SU-DHL-6 (cell line): ENCODE results near the gene VENTX.
A peak's percentile ranks its signal among the peaks of the same experiment; 100 is the strongest.

Experiments
- H2AFZ ChIP-seq: fragments of 200-600 bp; sonication (generic); 2 replicates; pipeline ENCODE4 v1.6.1; 2014; ENCODE audit warnings: low read depth, mild to moderate bottlenecking, moderate library complexity, mixed read lengths, antibody characterized with exemption, low read length; ENCODE audit not compliant: severe bottlenecking
- H3F3A ChIP-seq: fragments of 200-600 bp; shearing (Covaris generic); 2 replicates; pipeline ENCODE4 v1.6.0; 2016; ENCODE audit warnings: antibody characterized with exemption, mild to moderate bottlenecking; ENCODE audit not compliant: insufficient read depth
- H3K27ac ChIP-seq: fragments of 200-600 bp; sonication (generic); 2 replicates; pipeline ENCODE4 v1.5.1; 2016; ENCODE audit warnings: low read depth, mild to moderate bottlenecking, low read length, moderate library complexity, mixed read lengths
- H3K27me3 ChIP-seq: fragments of 200-600 bp; sonication (generic), shearing (Covaris generic); 2 replicates; pipeline ENCODE4 v1.6.0; 2014; ENCODE audit warnings: mild to moderate bottlenecking, low read length
- H3K36me3 ChIP-seq: fragments of 200-600 bp; sonication (generic); 2 replicates; pipeline ENCODE4 v1.6.1; 2014; ENCODE audit warnings: mild to moderate bottlenecking, low read length, mixed read lengths
- H3K4me2 ChIP-seq: fragments of 300-600, 200-600 bp; shearing (Covaris generic), sonication (generic); 2 replicates; pipeline ENCODE4 v1.6.0; 2014; ENCODE audit warnings: low read length, low read depth, mild to moderate bottlenecking; ENCODE audit not compliant: poor library complexity, severe bottlenecking
- H3K4me3 ChIP-seq: fragments of 200-600 bp; sonication (generic); 2 replicates; pipeline ENCODE4 v1.5.1; 2014; ENCODE audit warnings: antibody characterized with exemption, low read length, mild to moderate bottlenecking, mixed read lengths; ENCODE audit not compliant: insufficient read depth, poor library complexity, severe bottlenecking
- H3K79me2 ChIP-seq: fragments of 200-600 bp; sonication (generic); 2 replicates; pipeline ENCODE4 v1.6.1; 2014; ENCODE audit warnings: mild to moderate bottlenecking, low read length, moderate library complexity; ENCODE audit not compliant: insufficient read depth
- H3K9ac ChIP-seq: fragments of 200-600 bp; sonication (generic); 2 replicates; pipeline ENCODE4 v1.7.0; 2014; ENCODE audit warnings: mild to moderate bottlenecking, low read length
- H3K9me2 ChIP-seq: fragments of 200-600 bp; sonication (generic); replicated peaks from 2 replicates; pipeline ENCODE4 v1.6.1; 2014; ENCODE audit warnings: low read length; ENCODE audit not compliant: insufficient read depth
- H3K9me3 ChIP-seq: fragments of 200-600 bp; sonication (generic); 2 replicates; pipeline ENCODE4 v1.6.1; 2014; ENCODE audit warnings: low read length, mixed read lengths; ENCODE audit not compliant: insufficient read depth
- H4K20me1 ChIP-seq: fragments of 200-600 bp; sonication (generic); 2 replicates; pipeline ENCODE4 v1.6.1; 2014; ENCODE audit warnings: low read depth, mild to moderate bottlenecking, antibody characterized with exemption, low read length, moderate library complexity, mixed read lengths
- CTCF ChIP-seq: fragments of 200-600 bp; sonication (generic); IDR thresholded peaks from one replicate; pipeline ENCODE4 v1.5.1; 2017; ENCODE audit warnings: antibody characterized with exemption, mild to moderate bottlenecking, low read length, moderate library complexity; ENCODE audit not compliant: insufficient read depth, poor library complexity, severe bottlenecking
- EZH2phosphoT487 ChIP-seq: fragments of 200-600 bp; sonication (generic), shearing (Covaris generic); conservative IDR thresholded peaks from 2 replicates; pipeline ENCODE4 v1.6.1; 2018; ENCODE audit warnings: mild to moderate bottlenecking, antibody characterized with exemption, low read length, moderate library complexity, mixed read lengths

Gene VENTX

GRCh38 chr10:133277277-133277992, 39.8 kb downstream of the VENTX start:
- Histone ChIP-seq H3K27me3 (no peaks in the 10 kb centered on the region), H3K9me2 (no peaks in the 10 kb centered on the region), H3K4me3 (no peak overlapping the region), H3F3A (no peaks in the 10 kb centered on the region), H3K9me3 (no peaks in the 10 kb centered on the region), H3K27ac (no peak overlapping the region), H3K36me3 (no peaks in the 10 kb centered on the region), H3K79me2 (no peaks in the 10 kb centered on the region), H3K9ac (no peak overlapping the region), H4K20me1 (no peaks in the 10 kb centered on the region), H3K4me2 (no peak overlapping the region), H2AFZ (no peak overlapping the region)
- no peak for TF ChIP-seq CTCF
- no peak for TF ChIP-seq EZH2phosphoT487

GRCh38 chr10:133277993-133278576, 40.4 kb downstream of the VENTX start:
- TF ChIP-seq EZH2phosphoT487 (no peak), CTCF (no peak)
- H2AFZ ChIP-seq: no peak overlapping the region
- H3K9ac ChIP-seq: no peak overlapping the region
- H3K79me2 ChIP-seq: no peaks in the 10 kb centered on the region
- H4K20me1 ChIP-seq: no peaks in the 10 kb centered on the region
- H3K9me3 ChIP-seq: no peaks in the 10 kb centered on the region
- H3K9me2 ChIP-seq: no peaks in the 10 kb centered on the region
- H3K4me3 ChIP-seq: no peak overlapping the region
- H3K4me2 ChIP-seq: no peak overlapping the region
- H3F3A ChIP-seq: no peaks in the 10 kb centered on the region
- no peaks in the 10 kb centered on the region for H3K27me3 ChIP-seq
- 0 out of 2 replicates have a peak overlapping the region, but pooled peaks have one; percentile 12 for H3K27ac ChIP-seq
- no peaks in the 10 kb centered on the region for H3K36me3 ChIP-seq

- no peak overlapping the region for H3K4me3 ChIP-seq
- no peaks in the 10 kb centered on the region for H3K9me2 ChIP-seq
- no peak overlapping the region for H3K9ac ChIP-seq
- H3K4me2 ChIP-seq: no peak overlapping the region
- no peaks in the 10 kb centered on the region for H3K27me3 ChIP-seq
- H3K36me3 ChIP-seq: no peaks in the 10 kb centered on the region
- no peaks in the 10 kb centered on the region for H3F3A ChIP-seq
- TF ChIP-seq CTCF: no peak
- TF ChIP-seq EZH2phosphoT487: no peak
- no peak overlapping the region for H2AFZ ChIP-seq
- H3K27ac ChIP-seq: 0 out of 2 replicates have a peak overlapping the region, but pooled peaks have one; percentile 12
- H3K79me2 ChIP-seq: no peaks in the 10 kb centered on the region
- H3K9me3 ChIP-seq: no peaks in the 10 kb centered on the region
- no peaks in the 10 kb centered on the region for H4K20me1 ChIP-seq
Observed at GRCh38 chr10:133278577-133279265, 41.1 kb downstream of the VENTX start.
